GM12892 (cell line): ENCODE results near the gene FMO5.
"Not testable (repeated sequence)": the region's sequence is repeated elsewhere in the genome, so short reads cannot be mapped to it uniquely, and the experiment has no call there.

Source experiments
- POLR2A ChIP-seq: IDR thresholded peaks from 2 replicates; pipeline ENCODE4 v1.6.1; 2011; ENCODE audit warnings: low read depth, low read length, control low read depth
- POLR2AphosphoS5 ChIP-seq: IDR thresholded peaks from 2 replicates; pipeline ENCODE4 v1.6.1; 2011; ENCODE audit warnings: low read depth, low read length, control low read depth
- TAF1 ChIP-seq: IDR thresholded peaks from 2 replicates; pipeline ENCODE4 v1.6.1; 2011; ENCODE audit warnings: low read depth, mild to moderate bottlenecking, control low read depth, low read length, borderline replicate concordance

DNA sequence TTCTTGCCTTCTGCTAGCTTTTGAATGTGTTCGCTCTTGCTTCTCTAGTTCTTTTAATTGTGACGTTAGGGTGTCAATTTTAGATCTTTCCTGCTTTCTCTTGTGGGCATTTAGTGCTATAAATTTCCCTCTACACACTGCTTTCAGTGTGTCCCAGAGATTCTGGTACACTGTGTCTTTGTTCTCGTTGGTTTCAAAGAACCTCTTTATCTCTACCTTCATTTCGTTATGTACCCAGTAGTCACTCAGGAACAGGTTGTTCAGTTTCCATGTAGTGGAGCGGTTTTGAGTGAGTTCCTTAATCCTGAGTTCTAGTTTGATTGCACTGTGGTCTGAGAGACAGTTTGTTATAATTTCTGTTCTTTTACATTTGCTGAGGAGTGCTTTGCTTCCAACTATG, 5.9 kb upstream of the FMO5 start:
- not testable (repeated sequence) for TF ChIP-seq POLR2A, TAF1, POLR2AphosphoS5
